Osteocyte (in vitro differentiated cells): ENCODE measurements around the gene ZNF425. TPM values are rescaled to one million over a fixed set of nuclear protein-coding genes. Genes with fewer than 3 reads are reported as not detected.
"Not testable (repeated sequence)": the region's sequence is repeated elsewhere in the genome, so short reads cannot be mapped to it uniquely, and the experiment has no call there.

Experiments
- DNase-seq: peaks from one replicate; pipeline ENCODE4 v3.0.0; 2021; ENCODE audit warnings: mixed read lengths; ENCODE audit not compliant: unreplicated experiment; ENCODE audit errors: extremely low spot score
- H3K27ac Mint-ChIP-seq: one replicate; pipeline ENCODE4 v1.8.0; 2021; ENCODE audit warnings: mild to moderate bottlenecking, mixed read lengths; ENCODE audit not compliant: unreplicated experiment
- H3K27me3 Mint-ChIP-seq: one replicate; pipeline ENCODE4 v1.8.0; 2021; ENCODE audit warnings: mixed read lengths; ENCODE audit not compliant: unreplicated experiment
- H3K36me3 Mint-ChIP-seq: one replicate; pipeline ENCODE4 v1.8.0; 2021; ENCODE audit warnings: mixed read lengths; ENCODE audit not compliant: unreplicated experiment
- H3K4me1 Mint-ChIP-seq: one replicate; pipeline ENCODE4 v1.8.0; 2021; ENCODE audit warnings: mixed read lengths; ENCODE audit not compliant: unreplicated experiment
- H3K4me3 Mint-ChIP-seq: one replicate; pipeline ENCODE4 v1.8.0; 2021; ENCODE audit warnings: mild to moderate bottlenecking, moderate library complexity, mixed read lengths; ENCODE audit not compliant: unreplicated experiment
- H3K9me3 Mint-ChIP-seq: one replicate; pipeline ENCODE4 v1.8.0; 2021; ENCODE audit warnings: mixed read lengths; ENCODE audit not compliant: unreplicated experiment
- total RNA-seq: library from RNA; stranded (reverse); gene quantifications from 2 replicates; pipeline ENCODE4 v1.2.1, GENCODE V29; 2021
- TF ChIP-seq, protein P1 (sequence below): fragments of 200-600 bp; sonication (generic); IDR thresholded peaks from 2 replicates; pipeline ENCODE4 v1.5.0; 2021; ENCODE audit warnings: antibody characterized with exemption, mild to moderate bottlenecking, moderate library complexity

ZNF425 gene
- total RNA-seq, 1 donor from 2014 or later = 6.2 TPM

DNA sequence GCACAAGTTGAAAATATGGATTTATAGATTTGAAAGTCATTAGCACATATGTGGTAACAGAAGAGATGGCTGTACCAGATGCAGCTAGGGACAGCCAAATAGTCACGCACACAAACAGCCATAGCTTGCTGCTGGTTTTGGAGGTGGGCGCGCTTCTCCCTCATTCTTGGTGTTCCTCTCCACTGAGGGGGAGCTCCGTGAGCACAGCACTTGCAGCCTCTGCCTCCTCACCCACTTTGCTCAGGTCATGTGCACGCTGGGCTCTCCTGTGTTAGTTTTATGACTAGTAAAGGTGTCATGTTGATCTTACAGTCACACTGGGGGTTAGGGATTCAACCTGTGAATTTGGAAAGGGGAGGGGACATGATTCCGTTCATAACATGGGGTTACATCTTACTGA, 27.1 kb downstream of the ZNF425 start:
- Mint-ChIP-seq H3K4me1 (peaks cover 3% of the 10 kb centered on the region), H3K9me3 (no peaks in the 10 kb centered on the region), H3K27me3 (no peaks in the 10 kb centered on the region), H3K27ac (no peak overlapping the region), H3K4me3 (no peak overlapping the region), H3K36me3 (peaks cover 10% of the 10 kb centered on the region)
- no peak for DNase-seq
- TF ChIP-seq, protein P1, sequence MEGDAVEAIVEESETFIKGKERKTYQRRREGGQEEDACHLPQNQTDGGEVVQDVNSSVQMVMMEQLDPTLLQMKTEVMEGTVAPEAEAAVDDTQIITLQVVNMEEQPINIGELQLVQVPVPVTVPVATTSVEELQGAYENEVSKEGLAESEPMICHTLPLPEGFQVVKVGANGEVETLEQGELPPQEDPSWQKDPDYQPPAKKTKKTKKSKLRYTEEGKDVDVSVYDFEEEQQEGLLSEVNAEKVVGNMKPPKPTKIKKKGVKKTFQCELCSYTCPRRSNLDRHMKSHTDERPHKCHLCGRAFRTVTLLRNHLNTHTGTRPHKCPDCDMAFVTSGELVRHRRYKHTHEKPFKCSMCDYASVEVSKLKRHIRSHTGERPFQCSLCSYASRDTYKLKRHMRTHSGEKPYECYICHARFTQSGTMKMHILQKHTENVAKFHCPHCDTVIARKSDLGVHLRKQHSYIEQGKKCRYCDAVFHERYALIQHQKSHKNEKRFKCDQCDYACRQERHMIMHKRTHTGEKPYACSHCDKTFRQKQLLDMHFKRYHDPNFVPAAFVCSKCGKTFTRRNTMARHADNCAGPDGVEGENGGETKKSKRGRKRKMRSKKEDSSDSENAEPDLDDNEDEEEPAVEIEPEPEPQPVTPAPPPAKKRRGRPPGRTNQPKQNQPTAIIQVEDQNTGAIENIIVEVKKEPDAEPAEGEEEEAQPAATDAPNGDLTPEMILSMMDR = no peak

DNA sequence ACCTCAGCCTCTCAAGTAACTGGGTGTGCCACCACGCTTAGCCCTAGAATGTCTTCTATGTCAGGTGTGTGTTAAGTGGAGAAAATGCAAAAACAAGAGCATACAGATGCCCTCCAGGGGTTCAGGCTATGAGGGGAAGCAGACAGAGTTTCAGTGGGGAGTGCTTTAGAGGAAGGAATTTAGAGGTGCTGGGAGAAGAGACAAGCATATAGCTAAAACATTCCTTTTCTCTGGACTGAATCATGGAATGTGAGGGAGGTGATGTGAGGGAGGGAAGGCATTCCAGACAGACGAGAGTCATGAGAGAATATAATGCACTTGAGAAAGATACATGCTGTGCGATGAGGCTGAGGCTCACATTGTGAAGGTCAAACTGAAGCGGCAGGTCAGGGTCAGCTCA, 29.0 kb downstream of the ZNF425 start:
- TF ChIP-seq, protein P1 = no peak
- Mint-ChIP-seq H3K27ac (no peak overlapping the region), H3K4me3 (no peak overlapping the region), H3K9me3 (no peaks in the 10 kb centered on the region), H3K4me1 (peaks cover 3% of the 10 kb centered on the region), H3K36me3 (no peaks in the 10 kb centered on the region), H3K27me3 (no peaks in the 10 kb centered on the region)
- DNase-seq = no peak

DNA sequence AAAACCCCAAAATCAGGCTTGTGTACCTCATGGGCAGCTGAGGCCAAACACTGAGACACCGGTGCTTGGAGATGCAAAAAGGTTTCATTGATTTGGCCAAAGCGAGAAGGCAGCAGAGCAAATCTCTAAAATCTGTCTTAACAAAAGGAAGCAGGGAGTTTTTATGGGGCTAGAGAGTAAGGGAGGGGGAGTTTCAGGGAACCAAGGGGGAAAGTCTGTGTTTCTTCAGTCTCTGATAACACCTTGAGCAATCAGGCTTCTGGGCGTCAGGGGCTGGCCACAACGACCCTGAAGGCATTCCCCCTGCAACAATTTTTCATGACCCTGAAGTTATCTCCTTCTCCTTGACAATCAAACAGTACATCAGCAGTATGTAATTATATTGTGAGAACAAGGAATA, 32.9 kb downstream of the ZNF425 start:
- Mint-ChIP-seq H3K27ac (no peak overlapping the region), H3K36me3 (no peaks in the 10 kb centered on the region), H3K9me3 (no peaks in the 10 kb centered on the region), H3K4me1 (peaks cover 21% of the 10 kb centered on the region), H3K27me3 (no peaks in the 10 kb centered on the region), H3K4me3 (no peak overlapping the region)
- DNase-seq = no peak
- TF ChIP-seq, protein P1 = no peak

DNA sequence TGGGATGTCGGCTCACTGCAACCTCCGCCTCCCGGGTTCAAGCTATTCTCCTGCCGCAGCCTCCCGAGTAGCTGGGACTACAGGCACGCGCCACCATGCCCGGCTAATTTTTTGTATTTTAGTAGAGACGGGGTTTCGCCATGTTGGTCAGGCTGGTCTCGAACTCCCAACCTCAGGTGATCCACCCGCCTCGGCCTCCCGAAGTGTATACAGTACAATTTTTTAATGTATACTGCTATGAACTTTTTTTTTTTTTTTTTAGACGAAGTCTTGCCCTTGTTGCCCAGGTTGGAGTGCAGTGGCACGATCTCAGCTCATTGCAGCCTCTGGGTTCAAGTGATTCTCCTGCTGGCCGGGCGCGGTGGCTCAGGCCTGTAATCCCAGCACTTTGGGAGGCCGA, 33.9 kb downstream of the ZNF425 start:
- not testable (repeated sequence) for H3K27ac Mint-ChIP-seq, DNase-seq, H3K36me3 Mint-ChIP-seq, H3K9me3 Mint-ChIP-seq, H3K27me3 Mint-ChIP-seq
- Mint-ChIP-seq H3K4me1 (peaks cover 21% of the 10 kb centered on the region), H3K4me3 (peak overlapping the region; percentile 10)

DNA sequence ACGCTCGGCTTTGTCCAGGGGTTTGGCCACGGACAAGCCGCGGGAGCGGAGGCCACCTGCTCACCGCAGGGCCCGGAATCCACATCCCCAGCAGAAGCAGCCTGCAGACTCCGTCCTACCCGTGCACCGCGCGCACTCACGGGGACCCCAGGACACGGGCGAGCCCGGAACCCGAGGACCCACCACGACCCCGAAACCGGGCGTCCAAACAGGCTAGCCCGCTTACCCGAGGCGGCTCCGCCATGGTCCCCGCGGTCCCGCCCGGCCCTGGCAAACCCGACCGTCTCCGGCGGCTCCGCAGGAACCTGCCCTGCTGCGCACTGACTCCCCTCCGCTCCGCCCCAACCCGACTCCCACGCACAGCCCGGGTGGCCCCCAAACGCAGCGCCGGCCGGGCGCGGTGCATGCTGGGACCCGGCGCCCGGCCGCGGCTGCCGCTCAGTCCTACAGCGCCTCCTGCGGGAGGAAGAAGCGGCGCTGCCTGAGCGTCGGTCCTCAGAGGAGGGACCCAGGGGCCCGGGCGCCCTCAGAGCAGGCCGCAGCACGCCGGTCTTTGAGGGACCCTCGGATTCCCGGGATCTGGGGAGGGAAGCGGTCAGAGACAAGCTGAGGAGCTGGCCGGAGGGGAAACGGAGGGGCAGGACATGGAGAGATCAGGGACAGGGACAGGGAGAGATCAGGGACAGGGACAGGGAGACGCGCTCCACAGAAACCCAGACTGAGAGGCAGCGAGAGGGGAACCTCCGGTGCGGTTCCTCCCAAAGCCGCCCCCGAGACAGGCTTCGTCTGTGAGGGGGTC, 35.5 kb downstream of the ZNF425 start, which contains the start of gene ZNF786:
Gene ZNF786 (minus strand): TSS at position 322 of the 799 bp plus-strand sequence. CDS start 78 bp downstream, at position 244.
- peaks cover 18% of the 10 kb centered on the region for H3K4me1 Mint-ChIP-seq
- TF ChIP-seq, protein P1 = peak; percentile 96
- peak within 1 kb of the TSS; percentile 100 for H3K27ac Mint-ChIP-seq
- no peaks in the 10 kb centered on the region for H3K9me3 Mint-ChIP-seq
- H3K4me3 Mint-ChIP-seq = peak within 1 kb of the TSS; percentile 99
- peaks cover 2% of the 10 kb centered on the region for H3K36me3 Mint-ChIP-seq
- DNase-seq = peak; percentile 96
- H3K27me3 Mint-ChIP-seq = no peaks in the 10 kb centered on the region
